ENCODE measurements around the gene C3AR1. TPM values are rescaled to one million over a fixed set of nuclear protein-coding genes. Genes with fewer than 3 reads are reported as not detected.
"Not testable (repeated sequence)": the region's sequence is repeated elsewhere in the genome, so short reads cannot be mapped to it uniquely, and the experiment has no call there.

Gene C3AR1
- total RNA-seq, 4 donors from 2014 or later, result 0.79 to 2.0 (median 1.3) TPM

GRCh38 chr12:8033153-8034044, 32.8 kb downstream of the C3AR1 start:
- H3K27me3 ChIP-seq, result no peaks in the 10 kb centered on the region
- H3K9me3 ChIP-seq, result no peaks in the 10 kb centered on the region
- peak in 1 of 2 donors; percentile 78 for DNase-seq (ENCODE audit: low spot score in 2 of 2)
- no peaks in the 10 kb centered on the region for H3K36me3 ChIP-seq
- peak overlapping the region; percentile 94 for H3K4me3 ChIP-seq
- peak overlapping the region; percentile 96 for H3K27ac ChIP-seq
- WGBS, result 8% methylated on average over 10 of the region's 17 CpGs
- H3K4me1 ChIP-seq, result peaks cover 66% of the 10 kb centered on the region
- TF ChIP-seq, protein P1, sequence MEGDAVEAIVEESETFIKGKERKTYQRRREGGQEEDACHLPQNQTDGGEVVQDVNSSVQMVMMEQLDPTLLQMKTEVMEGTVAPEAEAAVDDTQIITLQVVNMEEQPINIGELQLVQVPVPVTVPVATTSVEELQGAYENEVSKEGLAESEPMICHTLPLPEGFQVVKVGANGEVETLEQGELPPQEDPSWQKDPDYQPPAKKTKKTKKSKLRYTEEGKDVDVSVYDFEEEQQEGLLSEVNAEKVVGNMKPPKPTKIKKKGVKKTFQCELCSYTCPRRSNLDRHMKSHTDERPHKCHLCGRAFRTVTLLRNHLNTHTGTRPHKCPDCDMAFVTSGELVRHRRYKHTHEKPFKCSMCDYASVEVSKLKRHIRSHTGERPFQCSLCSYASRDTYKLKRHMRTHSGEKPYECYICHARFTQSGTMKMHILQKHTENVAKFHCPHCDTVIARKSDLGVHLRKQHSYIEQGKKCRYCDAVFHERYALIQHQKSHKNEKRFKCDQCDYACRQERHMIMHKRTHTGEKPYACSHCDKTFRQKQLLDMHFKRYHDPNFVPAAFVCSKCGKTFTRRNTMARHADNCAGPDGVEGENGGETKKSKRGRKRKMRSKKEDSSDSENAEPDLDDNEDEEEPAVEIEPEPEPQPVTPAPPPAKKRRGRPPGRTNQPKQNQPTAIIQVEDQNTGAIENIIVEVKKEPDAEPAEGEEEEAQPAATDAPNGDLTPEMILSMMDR (IDR thresholded peaks at IDR 0.05), result no peak
- no peak for TF ChIP-seq EP300 (IDR thresholded peaks at IDR 0.05)
- no peak for TF ChIP-seq POLR2AphosphoS5 (IDR thresholded peaks at IDR 0.05)
- TF ChIP-seq POLR2A (IDR thresholded peaks at IDR 0.05), result no peak

GRCh38 chr12:8032242-8033152, 33.7 kb downstream of the C3AR1 start, which contains the start of gene FOXJ2:
Gene FOXJ2, plus strand, starts transcription at chr12:8032716. Its CDS starts 7,117 bp downstream, at chr12:8039833.
- H3K4me1 ChIP-seq, result peaks cover 57% of the 10 kb centered on the region
- WGBS, result 0% methylated on average over 15 of the region's 93 CpGs
- H3K4me3 ChIP-seq, result peak within 1 kb of the TSS; percentile 94
- peak within 1 kb of the TSS; percentile 96 for H3K27ac ChIP-seq
- H3K9me3 ChIP-seq, result no peaks in the 10 kb centered on the region
- peak in 1 of 2 donors; percentile 64 for TF ChIP-seq POLR2A (IDR thresholded peaks at IDR 0.05)
- no peak for TF ChIP-seq EP300 (IDR thresholded peaks at IDR 0.05)
- peak in 1 of 3 donors; percentile 31 for TF ChIP-seq POLR2AphosphoS5 (IDR thresholded peaks at IDR 0.05)
- peak; percentile 85 for DNase-seq (ENCODE audit: low spot score in 2 of 2)
- H3K36me3 ChIP-seq, result no peaks in the 10 kb centered on the region
- H3K27me3 ChIP-seq, result no peaks in the 10 kb centered on the region

GRCh38 chr12:8031872-8032241, 34.3 kb downstream of the C3AR1 start:
- no peak for DNase-seq (ENCODE audit: low spot score in 2 of 2)
- Histone ChIP-seq H3K27me3 (no peaks in the 10 kb centered on the region), H3K9me3 (no peaks in the 10 kb centered on the region), H3K4me1 (peaks cover 50% of the 10 kb centered on the region), H3K36me3 (no peaks in the 10 kb centered on the region), H3K4me3 (peak overlapping the region; percentile 94), H3K27ac (peak overlapping the region; percentile 96)
- no peak for TF ChIP-seq EP300 (IDR thresholded peaks at IDR 0.05)
- TF ChIP-seq, protein P1 (IDR thresholded peaks at IDR 0.05), result no peak
- TF ChIP-seq POLR2AphosphoS5 (IDR thresholded peaks at IDR 0.05), result no peak
- no peak for TF ChIP-seq POLR2A (IDR thresholded peaks at IDR 0.05)
- WGBS, result 35% methylated on average over 5 of the region's 5 CpGs

DNA sequence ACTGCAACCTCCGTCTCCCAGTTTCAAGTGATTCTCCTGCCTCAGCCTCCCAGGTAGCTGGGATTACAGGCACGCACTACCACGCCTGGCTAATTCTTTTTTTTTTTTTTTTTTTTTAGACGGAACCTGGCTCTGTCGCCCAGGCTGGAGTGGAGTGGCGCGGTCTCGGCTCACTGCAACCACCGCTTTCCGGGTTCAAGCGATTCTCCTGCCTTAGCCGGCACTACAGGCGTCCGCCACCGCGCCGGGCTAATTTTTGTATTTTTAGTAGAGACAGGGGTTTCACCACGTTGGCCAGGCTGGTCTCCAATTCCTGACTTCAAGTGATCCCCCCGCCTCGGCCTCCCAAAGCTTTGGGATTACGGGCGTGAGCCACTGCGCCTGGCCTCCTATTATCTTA, 35.1 kb downstream of the C3AR1 start:
- peaks cover 44% of the 10 kb centered on the region for H3K4me1 ChIP-seq
- H3K36me3 ChIP-seq; DNase-seq (ENCODE audit: low spot score in 2 of 2); H3K4me3 ChIP-seq; H3K9me3 ChIP-seq; H3K27ac ChIP-seq; H3K27me3 ChIP-seq: not testable (repeated sequence)
- WGBS, result 93% methylated on average over 23 of the region's 23 CpGs

DNA sequence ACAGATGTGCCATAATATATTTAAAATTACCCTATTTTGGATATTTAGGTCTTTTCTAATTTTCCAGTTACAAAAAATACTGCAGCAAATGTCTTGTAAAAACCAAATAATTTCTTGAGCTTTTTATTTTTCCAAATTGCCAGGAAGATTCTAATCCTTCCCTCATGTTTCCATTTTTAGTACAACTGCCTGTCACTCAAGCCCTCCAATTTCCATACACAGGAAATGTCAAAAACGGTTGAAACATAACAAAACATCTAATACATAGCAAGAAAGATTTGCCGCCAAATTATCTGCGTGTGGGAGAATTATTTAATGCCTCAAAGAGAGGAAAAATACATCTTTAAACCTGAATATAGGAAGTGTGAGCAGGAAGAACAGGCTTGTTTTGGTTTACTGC, 36.0 kb downstream of the C3AR1 start:
- TF ChIP-seq, protein P1 (IDR thresholded peaks at IDR 0.05), result no peak
- TF ChIP-seq POLR2AphosphoS5 (IDR thresholded peaks at IDR 0.05) (no peak), POLR2A (IDR thresholded peaks at IDR 0.05) (no peak), EP300 (IDR thresholded peaks at IDR 0.05) (no peak)
- 76% methylated on average over 3 of the region's 3 CpGs for WGBS
- no peak for DNase-seq (ENCODE audit: low spot score in 2 of 2)
- H3K36me3 ChIP-seq, result no peaks in the 10 kb centered on the region
- H3K4me1 ChIP-seq, result peaks cover 41% of the 10 kb centered on the region
- no peak overlapping the region for H3K4me3 ChIP-seq
- no peaks in the 10 kb centered on the region for H3K27me3 ChIP-seq
- no peak overlapping the region for H3K27ac ChIP-seq
- H3K9me3 ChIP-seq, result no peaks in the 10 kb centered on the region
